K562 (cell line): ENCODE measurements around the gene TRPC1. TPM values are rescaled to one million over a fixed set of nuclear protein-coding genes. Genes with fewer than 3 reads are reported as not detected.
A peak's percentile ranks its signal among the peaks of the same experiment; 100 is the strongest.

ENCODE experiments used
- CBX1 ChIP-seq: sonication (generic); IDR thresholded peaks from 2 replicates; pipeline ENCODE4 v1.6.1; 2016; ENCODE audit warnings: antibody characterized with exemption, low read depth, mild to moderate bottlenecking
- CBX5 ChIP-seq: IDR thresholded peaks from 2 replicates; pipeline ENCODE4 v1.6.1; 2014; ENCODE audit warnings: low read depth, borderline replicate concordance
- CHD1 ChIP-seq: fragments of 200-600 bp; sonication (generic); IDR thresholded peaks from one replicate; pipeline ENCODE4 v1.6.1; 2012; ENCODE audit warnings: mild to moderate bottlenecking, moderate library complexity, low read length, inconsistent platforms
- CHD4 ChIP-seq: fragments of 200-600 bp; sonication (generic); IDR thresholded peaks from 3 replicates; pipeline ENCODE4 v1.6.1; 2012; ENCODE audit warnings: low read depth, mild to moderate bottlenecking, mixed read lengths, low read length, inconsistent platforms; ENCODE audit not compliant: insufficient read depth, insufficient replicate concordance, poor library complexity, severe bottlenecking
- ESRRA ChIP-seq: fragments of 450-650 bp; IDR thresholded peaks from 2 replicates; pipeline ENCODE4 v1.6.1; 2014; ENCODE audit warnings: low read depth, mild to moderate bottlenecking, moderate library complexity, borderline replicate concordance
- FOSL1 ChIP-seq: fragments of 200-800 bp; sonication (Bioruptor generic); conservative IDR thresholded peaks from 2 replicates; pipeline ENCODE4 v1.6.1; 2016; ENCODE audit warnings: missing genetic modification characterization, missing compliant biosample characterization
- FOXJ3 ChIP-seq: sonication (generic); formaldehyde crosslinking; IDR thresholded peaks from 2 replicates; pipeline ENCODE4 v1.4.0; 2020; ENCODE audit warnings: mild to moderate bottlenecking, missing genetic modification reagents
- GATA2 ChIP-seq: sonication (generic); formaldehyde crosslinking; IDR thresholded peaks from 2 replicates; pipeline ENCODE4 v1.4.0; 2020; ENCODE audit warnings: mild to moderate bottlenecking, missing genetic modification reagents
- GTF2A2 ChIP-seq: IDR thresholded peaks from 2 replicates; pipeline ENCODE4 v1.6.1; 2016; ENCODE audit warnings: mild to moderate bottlenecking, missing genetic modification characterization, missing compliant biosample characterization
- HMGN3 ChIP-seq: IDR thresholded peaks from 2 replicates; pipeline ENCODE4 v1.6.1; 2011; ENCODE audit warnings: borderline replicate concordance, low read depth, mild to moderate bottlenecking, mixed read lengths, low read length; ENCODE audit not compliant: insufficient read length; ENCODE audit errors: extremely low read depth
- HOXB6 ChIP-seq: fragments of 250-450 bp; sonication (Bioruptor Pico); IDR thresholded peaks from 2 replicates; pipeline ENCODE4 v1.5.1; 2022; ENCODE audit warnings: mild to moderate bottlenecking, borderline replicate concordance
- IFI16 ChIP-seq: fragments of 250-450 bp; sonication (Bioruptor Pico); IDR thresholded peaks from 2 replicates; pipeline ENCODE4 v2.1.2; 2022; ENCODE audit warnings: mild to moderate bottlenecking, inconsistent platforms
- KHSRP ChIP-seq: fragments of 450-650 bp; IDR thresholded peaks from 2 replicates; pipeline ENCODE4 v1.6.1; 2017
- MAFF ChIP-seq: IDR thresholded peaks from 2 replicates; pipeline ENCODE4 v1.6.1; 2012; ENCODE audit warnings: low read length, improper control_type of control experiment
- MECOM ChIP-seq: fragments of 250-450 bp; sonication (Bioruptor Pico); IDR thresholded peaks from 2 replicates; pipeline ENCODE4 v1.8.0; 2022; ENCODE audit warnings: inconsistent platforms
- NELFE ChIP-seq: IDR thresholded peaks from 2 replicates; pipeline ENCODE4 v1.6.1; 2011; ENCODE audit warnings: mild to moderate bottlenecking; ENCODE audit not compliant: insufficient read depth, insufficient read length
- OTX1 ChIP-seq: fragments of 450-650 bp; formaldehyde crosslinking; IDR thresholded peaks from 2 replicates; pipeline ENCODE4 v1.4.0; 2022; ENCODE audit warnings: mild to moderate bottlenecking
- PTBP1 ChIP-seq: fragments of 200-400 bp; formaldehyde crosslinking; IDR thresholded peaks from 2 replicates; pipeline ENCODE4 v1.6.1; 2017; ENCODE audit warnings: low read depth, low read length
- SMARCA4 ChIP-seq: fragments of 450-650 bp; IDR thresholded peaks from 2 replicates; pipeline ENCODE4 v1.6.1; 2016
- THAP12 ChIP-seq: fragments of 250-450 bp; sonication (Bioruptor Pico); IDR thresholded peaks from 2 replicates; pipeline ENCODE4 v1.9.0; 2021; ENCODE audit warnings: mild to moderate bottlenecking, inconsistent platforms
- ZMIZ1 ChIP-seq, 2 experiments: fragments of 150-350 bp in 1 of 2; IDR thresholded peaks; 2 replicates each; pipeline ENCODE4 v1.6.1; 2012 to 2016; ENCODE audit warnings: low read depth in 2 of 2, low read length in 2 of 2, mild to moderate bottlenecking in 1 of 2, moderate library complexity in 1 of 2
- ZNF655 ChIP-seq: fragments of 250-450 bp; sonication (Bioruptor Pico); IDR thresholded peaks from 2 replicates; pipeline ENCODE4 v1.5.0; 2021
- ZNF780A ChIP-seq: fragments of 250-450 bp; sonication (Bioruptor Pico); IDR thresholded peaks from 2 replicates; pipeline ENCODE4 v1.5.0; 2021; ENCODE audit warnings: mild to moderate bottlenecking
- polyA plus RNA-seq, 8 experiments: library from polyadenylated mRNA; depleted of rRNA in 4 of 8; stranded (reverse) in 5 of 8; unstranded in 3 of 8; fragments of >200 nt; fragmentation: Nextera tagmentation in 2 of 8; fragmentation: Illumina TruSeq in 1 of 8; extraction: Ambion mirVana in 2 of 8; extraction: Trizol in 1 of 8; gene quantifications; 2 replicates each; pipeline versions ENCODE4 v1.2.1 to v1.2.3, GENCODE V29; 2011 to 2014; ENCODE audit warnings: inconsistent platforms in 1 of 8, missing spikeins in 1 of 8
- total RNA-seq, 7 experiments: library from RNA; depleted of rRNA in 6 of 7; stranded (reverse); fragments of >200 nt in 6 of 7; fragmentation: Illumina TruSeq in 2 of 7; extraction: Trizol in 2 of 7; gene quantifications; 2 replicates each; pipeline versions ENCODE4 v1.2.1 to v1.2.3, GENCODE V29; 2011 to 2021; ENCODE audit warnings: low replicate concordance in 1 of 7

TRPC1 gene
- total and polyA plus RNA-seq, 9 of the 15 experiments (the other 6 are each of a cell fraction or from before 2014, with no cell fraction given): 1.4 to 6.5 (median 3.0) TPM

GRCh38 chr3:142723968-142724681, at the start of gene TRPC1 (continued):
- TF ChIP-seq ZMIZ1 (IDR thresholded peaks at IDR 0.05; ENCODE audit: low read depth in 2 of 2, low read length in 2 of 2): no peak
- TF ChIP-seq OTX1 (CRISPR knock-in tag): no peak
- TF ChIP-seq GATA2 (CRISPR knock-in tag): no peak
- TF ChIP-seq GTF2A2 (tag): no peak
- no peak for TF ChIP-seq CHD1
- peak; percentile 32 for TF ChIP-seq CHD4
- no peak for TF ChIP-seq ZNF780A (CRISPR knock-in tag)
- no peak for TF ChIP-seq CBX5
- TF ChIP-seq CBX1: no peak
- no peak for TF ChIP-seq PTBP1
- no peak for TF ChIP-seq KHSRP
- 0 out of 2 replicates have a peak, but pooled peaks have one; percentile 23 for TF ChIP-seq MECOM (CRISPR knock-in tag)
- no peak for TF ChIP-seq ZNF655 (CRISPR knock-in tag)
- no peak for TF ChIP-seq FOXJ3 (CRISPR knock-in tag)
- TF ChIP-seq THAP12 (CRISPR knock-in tag): peak; percentile 79; the same call in 1 of the 2 replicates
- no peak for TF ChIP-seq NELFE
- TF ChIP-seq MAFF: no peak
- peak; percentile 79 for TF ChIP-seq HMGN3
- TF ChIP-seq IFI16 (CRISPR knock-in tag): no peak
- peak; percentile 49; the same call in 1 of the 2 replicates for TF ChIP-seq FOSL1 (tag)
- no peak for TF ChIP-seq HOXB6 (CRISPR knock-in tag)
- no peak for TF ChIP-seq SMARCA4
- TF ChIP-seq ESRRA: no peak
